ENCODE data around the gene ADCY3.

GRCh38 chr2:24915796-24916195 is 4.2 kb downstream of the ADCY3 start:
- TF ChIP-seq REST (IDR thresholded peaks at IDR 0.05; ENCODE audit: insufficient read depth in 1 of 2, low read depth in 2 of 2, low read length in 2 of 2) (no peak), POLR2AphosphoS5 (IDR thresholded peaks at IDR 0.05; ENCODE audit: low read depth, low read length) (no peak)
